WTC11 (cell line): Measurements from ENCODE around the gene SLC6A18. TPM values are rescaled to one million over a fixed set of nuclear protein-coding genes. Genes with fewer than 3 reads are reported as not detected.

Experiments
- ATAC-seq: fragments of 200-7000 bp; cut with Tn5 transposase; 2 replicates; pipeline ENCODE4 v1.10.0; 2021; ENCODE audit warnings: mild to moderate bottlenecking, moderate library complexity
- CTCF ChIA-PET: fragments of 300-600 bp; sonication (Branson Sonifier 250); formaldehyde crosslinking; loops from one replicate; lab custom pipeline; 2021; ENCODE audit warnings: antibody characterized with exemption; lab: Charles Lee
- POLR2A ChIA-PET: fragments of 350-600 bp; sonication (Branson Sonifier 250); formaldehyde crosslinking; loops from one replicate; lab custom pipeline; 2021; ENCODE audit warnings: antibody characterized with exemption; lab: Charles Lee
- DNase-seq: peaks from one replicate; pipeline ENCODE4 v3.0.0; 2021; ENCODE audit warnings: low spot score
- H3K27ac Mint-ChIP-seq: 2 replicates; pipeline ENCODE4 v1.8.0; 2021; ENCODE audit warnings: mixed read lengths
- H3K27me3 Mint-ChIP-seq: 2 replicates; pipeline ENCODE4 v1.8.0; 2021; ENCODE audit warnings: low read depth, mild to moderate bottlenecking, moderate library complexity, mixed read lengths
- H3K36me3 Mint-ChIP-seq: 2 replicates; pipeline ENCODE4 v1.8.0; 2021; ENCODE audit warnings: mixed read lengths
- H3K4me1 Mint-ChIP-seq: 2 replicates; pipeline ENCODE4 v1.8.0; 2022; ENCODE audit warnings: mixed read lengths
- H3K4me3 Mint-ChIP-seq: 2 replicates; pipeline ENCODE4 v1.8.0; 2021; ENCODE audit warnings: mild to moderate bottlenecking, moderate library complexity, mixed read lengths
- H3K9me3 Mint-ChIP-seq: 2 replicates; pipeline ENCODE4 v1.8.0; 2021; ENCODE audit warnings: mixed read lengths
- ATF1 ChIP-seq: sonication (generic); formaldehyde crosslinking; IDR thresholded peaks from 2 replicates; pipeline ENCODE4 v1.8.1; 2023; ENCODE audit warnings: mild to moderate bottlenecking, moderate library complexity, missing genetic modification reagents
- ETV6 ChIP-seq: sonication (generic); formaldehyde crosslinking; IDR thresholded peaks from 2 replicates; pipeline ENCODE4 v1.8.1; 2022; ENCODE audit warnings: mild to moderate bottlenecking, missing genetic modification reagents
- MXD4 ChIP-seq: fragments of 250-450 bp; sonication (Bioruptor Pico); IDR thresholded peaks from 2 replicates; pipeline ENCODE4 v1.8.0; 2021; ENCODE audit warnings: mild to moderate bottlenecking, moderate library complexity, borderline replicate concordance
- RORB ChIP-seq: fragments of 250-450 bp; sonication (Bioruptor Pico); IDR thresholded peaks from 2 replicates; pipeline ENCODE4 v1.9.0; 2021; ENCODE audit warnings: mild to moderate bottlenecking
- SMAD3 ChIP-seq: sonication (generic); formaldehyde crosslinking; IDR thresholded peaks from 2 replicates; pipeline ENCODE4 v1.8.0; 2022; ENCODE audit warnings: missing genetic modification reagents, mild to moderate bottlenecking, borderline replicate concordance
- TCF7 ChIP-seq: sonication (generic); formaldehyde crosslinking; IDR thresholded peaks from 2 replicates; pipeline ENCODE4 v1.8.0; 2022; ENCODE audit warnings: mild to moderate bottlenecking, low read depth, missing genetic modification reagents, moderate library complexity
- TEAD1 ChIP-seq: sonication (generic); formaldehyde crosslinking; IDR thresholded peaks from 2 replicates; pipeline ENCODE4 v1.8.0; 2022; ENCODE audit warnings: mild to moderate bottlenecking, missing genetic modification reagents
- ZNF219 ChIP-seq: sonication (generic); formaldehyde crosslinking; IDR thresholded peaks from 2 replicates; pipeline ENCODE4 v1.8.0; 2023; ENCODE audit warnings: missing genetic modification reagents, mild to moderate bottlenecking, borderline replicate concordance
- total RNA-seq: library from RNA; stranded (reverse); gene quantifications from 3 replicates; pipeline ENCODE4 v1.2.3, GENCODE V29; 2021
- TF ChIP-seq, protein P1 (sequence below): sonication (generic); formaldehyde crosslinking; IDR thresholded peaks from 2 replicates; pipeline ENCODE4 v1.8.0; 2023; ENCODE audit warnings: missing genetic modification reagents
- TF ChIP-seq, protein P2 (sequence below): sonication (generic); formaldehyde crosslinking; conservative IDR thresholded peaks from 2 replicates; pipeline ENCODE4 v1.8.1; 2022; ENCODE audit warnings: mild to moderate bottlenecking, missing genetic modification reagents
- TF ChIP-seq, protein P3 (sequence below): sonication (generic); formaldehyde crosslinking; conservative IDR thresholded peaks from 2 replicates; pipeline ENCODE4 v1.8.1; 2023; ENCODE audit warnings: mild to moderate bottlenecking, low read depth, missing genetic modification reagents, moderate library complexity
- TF ChIP-seq, protein P4 (sequence below): fragments of 250-450 bp; sonication (Bioruptor Pico); IDR thresholded peaks from 2 replicates; pipeline ENCODE4 v1.9.0; 2021; ENCODE audit warnings: mild to moderate bottlenecking, borderline replicate concordance
- TF ChIP-seq, protein P5 (sequence below): fragments of 250-450 bp; sonication (Bioruptor Pico); IDR thresholded peaks from 2 replicates; pipeline ENCODE4 v1.9.0; 2021; ENCODE audit warnings: mild to moderate bottlenecking
- TF ChIP-seq, protein P6 (sequence below): fragments of 200-600 bp; IDR thresholded peaks from 2 replicates; pipeline ENCODE4 v1.8.0; 2022; ENCODE audit warnings: antibody characterized with exemption

SLC6A18 gene
- total RNA-seq, 1 experiment from 2014 or later = not detected

DNA sequence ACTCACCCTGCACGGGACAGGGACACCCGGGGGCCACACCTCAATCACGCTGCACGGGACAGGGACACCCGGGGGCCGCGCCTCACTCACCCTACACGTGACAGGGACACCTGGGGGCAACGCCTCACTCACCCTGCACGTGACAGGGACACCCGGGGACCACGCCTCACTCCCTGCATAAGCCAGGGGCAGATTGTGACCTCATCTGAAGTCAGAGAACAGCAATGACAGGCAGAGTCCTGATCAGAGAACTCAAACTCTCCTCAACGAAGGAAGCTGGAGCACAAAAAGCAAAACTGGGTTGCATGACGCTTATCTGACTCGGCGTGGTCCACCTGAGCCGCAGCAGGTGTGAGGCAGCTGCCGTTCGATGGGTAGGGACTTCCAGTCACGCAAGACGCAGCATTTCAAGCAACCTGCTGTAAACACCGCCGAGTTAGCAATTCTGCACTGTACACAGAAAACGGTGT is 66.5 kb downstream of the SLC6A18 start (continued):
- TF ChIP-seq TEAD1 (CRISPR knock-in tag) = no peak
- no peak for TF ChIP-seq MXD4 (CRISPR knock-in tag)

DNA sequence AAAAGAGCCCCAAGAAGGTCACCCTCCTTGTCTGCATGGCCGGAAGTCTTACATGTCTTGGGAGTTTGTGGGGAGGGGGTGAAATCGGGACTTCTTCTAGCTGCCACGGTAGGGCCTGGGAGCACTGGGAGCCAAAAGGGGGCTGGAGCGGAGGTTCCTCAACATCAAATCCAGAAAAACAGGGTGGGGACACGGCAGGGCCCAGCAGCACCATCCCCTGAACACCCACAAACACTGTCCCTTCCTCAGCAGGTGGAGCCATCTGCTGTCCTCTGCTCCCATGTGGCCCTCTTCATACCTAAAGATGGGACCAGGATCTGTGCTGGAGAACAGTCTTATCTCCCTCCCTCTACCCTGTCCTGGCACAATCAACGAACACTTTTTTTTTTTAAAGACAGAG is 67.0 kb downstream of the SLC6A18 start:
- no peaks in the 10 kb centered on the region for H3K9me3 Mint-ChIP-seq
- peaks cover 10% of the 10 kb centered on the region for H3K27me3 Mint-ChIP-seq
- ATAC-seq (no peak), DNase-seq (no peak)
- H3K4me3 Mint-ChIP-seq = no peak overlapping the region
- ChIA-PET CTCF (no interaction called here), POLR2A (no interaction called here)
- TF ChIP-seq, protein P1, sequence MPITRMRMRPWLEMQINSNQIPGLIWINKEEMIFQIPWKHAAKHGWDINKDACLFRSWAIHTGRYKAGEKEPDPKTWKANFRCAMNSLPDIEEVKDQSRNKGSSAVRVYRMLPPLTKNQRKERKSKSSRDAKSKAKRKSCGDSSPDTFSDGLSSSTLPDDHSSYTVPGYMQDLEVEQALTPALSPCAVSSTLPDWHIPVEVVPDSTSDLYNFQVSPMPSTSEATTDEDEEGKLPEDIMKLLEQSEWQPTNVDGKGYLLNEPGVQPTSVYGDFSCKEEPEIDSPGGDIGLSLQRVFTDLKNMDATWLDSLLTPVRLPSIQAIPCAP (CRISPR knock-in tag) = no peak
- no peak overlapping the region for H3K27ac Mint-ChIP-seq
- H3K36me3 Mint-ChIP-seq = peaks cover 10% of the 10 kb centered on the region
- H3K4me1 Mint-ChIP-seq = peaks cover 13% of the 10 kb centered on the region

DNA sequence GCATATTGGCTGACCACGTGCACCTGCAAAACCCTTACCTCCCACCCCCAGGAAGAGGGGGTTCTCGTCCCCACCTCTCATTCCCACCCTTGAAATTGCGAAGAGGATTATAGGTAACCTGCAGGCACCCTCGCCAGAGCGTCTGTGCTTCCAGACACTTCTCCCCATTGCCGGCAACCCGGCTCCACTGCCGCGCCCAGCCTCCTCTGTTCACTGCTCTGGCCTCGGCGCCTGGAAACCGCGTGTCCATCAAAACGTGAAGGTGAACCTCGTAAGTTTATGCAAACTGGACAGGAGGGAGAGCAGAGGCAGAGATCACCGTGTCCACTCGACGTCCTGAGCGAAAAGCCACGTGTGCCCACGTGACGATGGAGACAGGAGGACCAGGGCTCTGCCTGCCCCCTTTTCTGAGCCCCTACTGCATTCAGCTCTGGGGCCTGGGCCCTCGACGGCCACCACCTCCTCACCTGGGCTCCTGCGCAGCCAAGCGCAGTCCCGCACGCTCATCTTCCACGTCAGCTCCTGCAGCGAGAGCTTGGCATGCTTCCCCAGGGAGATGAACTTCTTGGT is 67.8 kb downstream of the SLC6A18 start:
- ChIA-PET CTCF (interaction anchor here (1.0 to 1.1 kb wide), 2 partner anchors 10 to 352 kb away, joined by 3 read pairs; no protein-coding TSS in a partner anchor), POLR2A (no interaction called here)
- H3K27ac Mint-ChIP-seq = no peak overlapping the region; the same call in 1 of the 2 replicates
- TF ChIP-seq, protein P2, sequence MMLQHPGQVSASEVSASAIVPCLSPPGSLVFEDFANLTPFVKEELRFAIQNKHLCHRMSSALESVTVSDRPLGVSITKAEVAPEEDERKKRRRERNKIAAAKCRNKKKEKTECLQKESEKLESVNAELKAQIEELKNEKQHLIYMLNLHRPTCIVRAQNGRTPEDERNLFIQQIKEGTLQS (CRISPR knock-in tag) = no peak
- TF ChIP-seq, protein P3, sequence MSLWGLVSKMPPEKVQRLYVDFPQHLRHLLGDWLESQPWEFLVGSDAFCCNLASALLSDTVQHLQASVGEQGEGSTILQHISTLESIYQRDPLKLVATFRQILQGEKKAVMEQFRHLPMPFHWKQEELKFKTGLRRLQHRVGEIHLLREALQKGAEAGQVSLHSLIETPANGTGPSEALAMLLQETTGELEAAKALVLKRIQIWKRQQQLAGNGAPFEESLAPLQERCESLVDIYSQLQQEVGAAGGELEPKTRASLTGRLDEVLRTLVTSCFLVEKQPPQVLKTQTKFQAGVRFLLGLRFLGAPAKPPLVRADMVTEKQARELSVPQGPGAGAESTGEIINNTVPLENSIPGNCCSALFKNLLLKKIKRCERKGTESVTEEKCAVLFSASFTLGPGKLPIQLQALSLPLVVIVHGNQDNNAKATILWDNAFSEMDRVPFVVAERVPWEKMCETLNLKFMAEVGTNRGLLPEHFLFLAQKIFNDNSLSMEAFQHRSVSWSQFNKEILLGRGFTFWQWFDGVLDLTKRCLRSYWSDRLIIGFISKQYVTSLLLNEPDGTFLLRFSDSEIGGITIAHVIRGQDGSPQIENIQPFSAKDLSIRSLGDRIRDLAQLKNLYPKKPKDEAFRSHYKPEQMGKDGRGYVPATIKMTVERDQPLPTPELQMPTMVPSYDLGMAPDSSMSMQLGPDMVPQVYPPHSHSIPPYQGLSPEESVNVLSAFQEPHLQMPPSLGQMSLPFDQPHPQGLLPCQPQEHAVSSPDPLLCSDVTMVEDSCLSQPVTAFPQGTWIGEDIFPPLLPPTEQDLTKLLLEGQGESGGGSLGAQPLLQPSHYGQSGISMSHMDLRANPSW = no peak
- no peak for TF ChIP-seq ZNF219 (CRISPR knock-in tag)
- TF ChIP-seq TCF7 (CRISPR knock-in tag) = no peak
- TF ChIP-seq ETV6 (CRISPR knock-in tag) = no peak
- TF ChIP-seq, protein P4, sequence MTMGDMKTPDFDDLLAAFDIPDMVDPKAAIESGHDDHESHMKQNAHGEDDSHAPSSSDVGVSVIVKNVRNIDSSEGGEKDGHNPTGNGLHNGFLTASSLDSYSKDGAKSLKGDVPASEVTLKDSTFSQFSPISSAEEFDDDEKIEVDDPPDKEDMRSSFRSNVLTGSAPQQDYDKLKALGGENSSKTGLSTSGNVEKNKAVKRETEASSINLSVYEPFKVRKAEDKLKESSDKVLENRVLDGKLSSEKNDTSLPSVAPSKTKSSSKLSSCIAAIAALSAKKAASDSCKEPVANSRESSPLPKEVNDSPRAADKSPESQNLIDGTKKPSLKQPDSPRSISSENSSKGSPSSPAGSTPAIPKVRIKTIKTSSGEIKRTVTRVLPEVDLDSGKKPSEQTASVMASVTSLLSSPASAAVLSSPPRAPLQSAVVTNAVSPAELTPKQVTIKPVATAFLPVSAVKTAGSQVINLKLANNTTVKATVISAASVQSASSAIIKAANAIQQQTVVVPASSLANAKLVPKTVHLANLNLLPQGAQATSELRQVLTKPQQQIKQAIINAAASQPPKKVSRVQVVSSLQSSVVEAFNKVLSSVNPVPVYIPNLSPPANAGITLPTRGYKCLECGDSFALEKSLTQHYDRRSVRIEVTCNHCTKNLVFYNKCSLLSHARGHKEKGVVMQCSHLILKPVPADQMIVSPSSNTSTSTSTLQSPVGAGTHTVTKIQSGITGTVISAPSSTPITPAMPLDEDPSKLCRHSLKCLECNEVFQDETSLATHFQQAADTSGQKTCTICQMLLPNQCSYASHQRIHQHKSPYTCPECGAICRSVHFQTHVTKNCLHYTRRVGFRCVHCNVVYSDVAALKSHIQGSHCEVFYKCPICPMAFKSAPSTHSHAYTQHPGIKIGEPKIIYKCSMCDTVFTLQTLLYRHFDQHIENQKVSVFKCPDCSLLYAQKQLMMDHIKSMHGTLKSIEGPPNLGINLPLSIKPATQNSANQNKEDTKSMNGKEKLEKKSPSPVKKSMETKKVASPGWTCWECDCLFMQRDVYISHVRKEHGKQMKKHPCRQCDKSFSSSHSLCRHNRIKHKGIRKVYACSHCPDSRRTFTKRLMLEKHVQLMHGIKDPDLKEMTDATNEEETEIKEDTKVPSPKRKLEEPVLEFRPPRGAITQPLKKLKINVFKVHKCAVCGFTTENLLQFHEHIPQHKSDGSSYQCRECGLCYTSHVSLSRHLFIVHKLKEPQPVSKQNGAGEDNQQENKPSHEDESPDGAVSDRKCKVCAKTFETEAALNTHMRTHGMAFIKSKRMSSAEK = no peak
- TF ChIP-seq ATF1 (CRISPR knock-in tag) = no peak
- TF ChIP-seq SMAD3 (CRISPR knock-in tag) = no peak
- TF ChIP-seq, protein P5, sequence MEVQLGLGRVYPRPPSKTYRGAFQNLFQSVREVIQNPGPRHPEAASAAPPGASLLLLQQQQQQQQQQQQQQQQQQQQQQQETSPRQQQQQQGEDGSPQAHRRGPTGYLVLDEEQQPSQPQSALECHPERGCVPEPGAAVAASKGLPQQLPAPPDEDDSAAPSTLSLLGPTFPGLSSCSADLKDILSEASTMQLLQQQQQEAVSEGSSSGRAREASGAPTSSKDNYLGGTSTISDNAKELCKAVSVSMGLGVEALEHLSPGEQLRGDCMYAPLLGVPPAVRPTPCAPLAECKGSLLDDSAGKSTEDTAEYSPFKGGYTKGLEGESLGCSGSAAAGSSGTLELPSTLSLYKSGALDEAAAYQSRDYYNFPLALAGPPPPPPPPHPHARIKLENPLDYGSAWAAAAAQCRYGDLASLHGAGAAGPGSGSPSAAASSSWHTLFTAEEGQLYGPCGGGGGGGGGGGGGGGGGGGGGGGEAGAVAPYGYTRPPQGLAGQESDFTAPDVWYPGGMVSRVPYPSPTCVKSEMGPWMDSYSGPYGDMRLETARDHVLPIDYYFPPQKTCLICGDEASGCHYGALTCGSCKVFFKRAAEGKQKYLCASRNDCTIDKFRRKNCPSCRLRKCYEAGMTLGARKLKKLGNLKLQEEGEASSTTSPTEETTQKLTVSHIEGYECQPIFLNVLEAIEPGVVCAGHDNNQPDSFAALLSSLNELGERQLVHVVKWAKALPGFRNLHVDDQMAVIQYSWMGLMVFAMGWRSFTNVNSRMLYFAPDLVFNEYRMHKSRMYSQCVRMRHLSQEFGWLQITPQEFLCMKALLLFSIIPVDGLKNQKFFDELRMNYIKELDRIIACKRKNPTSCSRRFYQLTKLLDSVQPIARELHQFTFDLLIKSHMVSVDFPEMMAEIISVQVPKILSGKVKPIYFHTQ = no peak
- TF ChIP-seq, protein P6, sequence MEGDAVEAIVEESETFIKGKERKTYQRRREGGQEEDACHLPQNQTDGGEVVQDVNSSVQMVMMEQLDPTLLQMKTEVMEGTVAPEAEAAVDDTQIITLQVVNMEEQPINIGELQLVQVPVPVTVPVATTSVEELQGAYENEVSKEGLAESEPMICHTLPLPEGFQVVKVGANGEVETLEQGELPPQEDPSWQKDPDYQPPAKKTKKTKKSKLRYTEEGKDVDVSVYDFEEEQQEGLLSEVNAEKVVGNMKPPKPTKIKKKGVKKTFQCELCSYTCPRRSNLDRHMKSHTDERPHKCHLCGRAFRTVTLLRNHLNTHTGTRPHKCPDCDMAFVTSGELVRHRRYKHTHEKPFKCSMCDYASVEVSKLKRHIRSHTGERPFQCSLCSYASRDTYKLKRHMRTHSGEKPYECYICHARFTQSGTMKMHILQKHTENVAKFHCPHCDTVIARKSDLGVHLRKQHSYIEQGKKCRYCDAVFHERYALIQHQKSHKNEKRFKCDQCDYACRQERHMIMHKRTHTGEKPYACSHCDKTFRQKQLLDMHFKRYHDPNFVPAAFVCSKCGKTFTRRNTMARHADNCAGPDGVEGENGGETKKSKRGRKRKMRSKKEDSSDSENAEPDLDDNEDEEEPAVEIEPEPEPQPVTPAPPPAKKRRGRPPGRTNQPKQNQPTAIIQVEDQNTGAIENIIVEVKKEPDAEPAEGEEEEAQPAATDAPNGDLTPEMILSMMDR = no peak
- no peak for TF ChIP-seq RORB (CRISPR knock-in tag)
- H3K9me3 Mint-ChIP-seq = no peaks in the 10 kb centered on the region
- ATAC-seq = no peak
- H3K4me3 Mint-ChIP-seq = peak overlapping the region; percentile 18; the same call in 1 of the 2 replicates
- H3K4me1 Mint-ChIP-seq = peaks cover 13% of the 10 kb centered on the region
- H3K36me3 Mint-ChIP-seq = peaks cover 9% of the 10 kb centered on the region
- no peak for DNase-seq
- H3K27me3 Mint-ChIP-seq = peaks cover 10% of the 10 kb centered on the region
